Activated T-cell treated with anti-CD3 and anti-CD28 coated beads, Interleukin-2, amount 50 U/mL, for 72 hours (primary cell): ENCODE measurements around the gene ENPP3. TPM values are rescaled to one million over a fixed set of nuclear protein-coding genes. Genes with fewer than 3 reads are reported as not detected.
"Not testable (repeated sequence)": the region's sequence is repeated elsewhere in the genome, so short reads cannot be mapped to it uniquely, and the experiment has no call there.

Experiments
- ATAC-seq, 2 donors: fragments of 150-1000 bp; cut with Tn5 transposase; replicated peaks in 1 of 2; 2 replicates each; pipeline ENCODE4 v1.10.0; 2021; ENCODE audit warnings: moderate library complexity in 2 of 2, mild to moderate bottlenecking in 1 of 2
- DNase-seq, 2 donors: peaks; one replicate each; pipeline ENCODE4 v3.0.0; 2021 to 2022; ENCODE audit warnings: mixed read lengths in 1 of 2
- H3K27ac Mint-ChIP-seq: one replicate; pipeline ENCODE4 v1.8.0; 2022; ENCODE audit warnings: mild to moderate bottlenecking, moderate library complexity, mixed read lengths
- H3K27me3 Mint-ChIP-seq: one replicate; pipeline ENCODE4 v1.8.0; 2022; ENCODE audit warnings: low read depth, mixed read lengths
- H3K36me3 Mint-ChIP-seq, 2 donors: one replicate each; pipeline ENCODE4 v1.8.0; 2022; ENCODE audit warnings: mixed read lengths in 2 of 2, mild to moderate bottlenecking in 1 of 2; ENCODE audit not compliant: insufficient read depth in 2 of 2
- H3K4me1 Mint-ChIP-seq: one replicate; pipeline ENCODE4 v1.8.0; 2022; ENCODE audit warnings: low read depth, mixed read lengths
- H3K4me3 Mint-ChIP-seq, 2 donors: one replicate each; pipeline ENCODE4 v1.8.0; 2022; ENCODE audit warnings: mild to moderate bottlenecking in 2 of 2, mixed read lengths in 2 of 2, moderate library complexity in 2 of 2
- H3K9me3 Mint-ChIP-seq, 2 donors: one replicate each; pipeline ENCODE4 v1.8.0; 2022; ENCODE audit warnings: mixed read lengths in 2 of 2
- total RNA-seq, 2 donors: library from RNA; stranded (reverse); gene quantifications; one replicate each; pipeline ENCODE4 v1.2.3, GENCODE V29; 2022

ENPP3 gene
- total RNA-seq, 2 donors from 2014 or later: 3.6 to 7.4 TPM

DNA sequence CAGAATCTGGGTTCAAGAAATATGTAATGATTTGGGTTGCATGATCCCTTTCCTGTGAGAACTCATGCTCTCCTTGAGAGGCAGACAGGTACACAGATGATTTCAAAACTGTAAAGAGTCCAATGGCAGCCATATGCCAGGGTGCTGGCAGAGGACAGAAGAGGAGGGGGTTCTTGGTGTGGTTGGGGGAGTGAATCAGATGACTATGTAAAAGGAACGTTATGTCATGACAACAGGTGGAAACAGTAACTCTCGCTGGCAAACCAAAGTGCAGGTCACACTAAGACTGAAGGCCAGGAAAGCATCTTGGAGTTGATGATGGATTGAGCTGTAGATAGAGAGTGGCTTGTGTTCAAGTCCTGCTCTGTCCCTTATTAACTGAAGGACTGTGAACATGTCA is 43.8 kb downstream of the ENPP3 start:
- H3K27me3 Mint-ChIP-seq: no peaks in the 10 kb centered on the region
- DNase-seq (no peak), ATAC-seq (no peak)
- no peaks in the 10 kb centered on the region for H3K36me3 Mint-ChIP-seq
- peaks cover 17% of the 10 kb centered on the region for H3K4me1 Mint-ChIP-seq
- no peak overlapping the region for H3K27ac Mint-ChIP-seq
- H3K4me3 Mint-ChIP-seq: no peak overlapping the region
- no peaks in the 10 kb centered on the region for H3K9me3 Mint-ChIP-seq

DNA sequence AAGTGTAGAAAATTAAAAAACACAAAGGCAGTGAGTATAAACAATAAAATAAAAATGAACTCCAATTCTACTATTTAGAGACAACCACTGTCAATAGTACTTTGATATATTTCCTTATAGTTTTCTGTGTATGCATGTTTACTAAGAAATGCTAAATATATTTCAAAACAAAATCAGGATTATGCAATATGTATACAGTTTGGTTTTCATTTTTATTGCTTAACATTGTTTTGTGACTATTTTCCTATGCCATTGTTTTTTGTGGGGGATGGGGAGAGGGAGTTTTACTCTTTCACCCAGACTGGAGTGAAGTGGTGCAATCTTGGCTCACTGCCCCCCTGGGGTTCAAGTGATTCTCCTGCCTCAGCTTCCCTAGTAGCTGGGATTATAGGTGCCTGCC is 44.5 kb downstream of the ENPP3 start:
- H3K36me3 Mint-ChIP-seq: no peaks in the 10 kb centered on the region
- no peak for ATAC-seq

DNA sequence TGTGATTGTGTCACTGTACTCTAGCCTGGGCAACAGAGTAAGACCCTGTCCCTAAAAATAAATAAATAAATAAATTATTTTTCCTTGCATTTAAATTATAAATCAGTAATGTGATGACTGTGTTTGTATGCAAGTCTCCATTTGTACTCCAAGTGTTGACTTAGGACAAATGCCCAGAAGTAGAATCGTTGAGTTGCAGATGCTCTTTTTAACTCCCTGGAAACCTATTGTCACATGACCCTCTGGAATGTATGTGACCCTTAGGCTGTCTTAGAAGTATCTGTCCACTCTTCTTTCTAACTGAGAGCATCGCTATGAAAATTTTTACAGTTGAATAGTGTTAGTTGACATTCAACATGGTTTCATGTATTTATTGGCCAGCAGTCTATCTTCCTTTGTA is 45.3 kb downstream of the ENPP3 start:
- no peak overlapping the region for H3K4me3 Mint-ChIP-seq
- H3K36me3 Mint-ChIP-seq: no peaks in the 10 kb centered on the region
- no peak overlapping the region for H3K27ac Mint-ChIP-seq
- no peak for DNase-seq
- no peak for ATAC-seq
- H3K27me3 Mint-ChIP-seq: no peaks in the 10 kb centered on the region
- no peaks in the 10 kb centered on the region for H3K9me3 Mint-ChIP-seq
- peaks cover 27% of the 10 kb centered on the region for H3K4me1 Mint-ChIP-seq

More for the DNA sequence above, 44.5 kb downstream of the ENPP3 start:
- Mint-ChIP-seq H3K4me1 (peaks cover 19% of the 10 kb centered on the region), H3K27me3 (no peaks in the 10 kb centered on the region), H3K4me3 (no peak overlapping the region), H3K9me3 (no peaks in the 10 kb centered on the region), H3K27ac (no peak overlapping the region)
- no peak for DNase-seq

DNA sequence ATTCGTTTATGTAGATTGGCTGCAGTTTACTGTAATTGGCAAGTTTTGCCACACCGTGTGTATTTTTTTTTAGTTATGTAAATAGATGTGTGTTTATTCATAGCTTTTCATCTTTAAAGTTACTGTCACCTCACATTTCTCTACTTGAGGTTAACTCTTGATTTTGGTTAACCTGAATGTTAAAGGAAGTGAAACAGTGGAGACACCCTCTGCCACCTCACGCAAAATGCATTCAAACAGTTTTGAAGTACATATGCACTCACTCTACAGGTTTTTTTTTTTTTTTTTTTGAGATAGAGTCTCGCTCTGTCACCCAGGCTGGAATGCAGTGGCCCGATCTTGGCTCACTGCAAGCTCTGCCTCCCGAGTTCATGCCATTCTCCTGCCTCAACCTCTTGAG is 46.4 kb downstream of the ENPP3 start:
- H3K4me3 Mint-ChIP-seq: peak overlapping the region in 1 of 2 donors; percentile 12
- peaks cover 0 to 1% of the 10 kb centered on the region in 2 donors for H3K36me3 Mint-ChIP-seq
- peak in 1 of 2 donors; percentile 45 for DNase-seq
- peaks cover 38% of the 10 kb centered on the region for H3K4me1 Mint-ChIP-seq
- H3K27me3 Mint-ChIP-seq: no peaks in the 10 kb centered on the region
- ATAC-seq: peak; percentile 55 to 59
- peak overlapping the region; percentile 63 for H3K27ac Mint-ChIP-seq
- H3K9me3 Mint-ChIP-seq: no peaks in the 10 kb centered on the region

- H3K4me1 Mint-ChIP-seq: peaks cover 54% of the 10 kb centered on the region
- DNase-seq (peak; percentile 16 to 56), ATAC-seq (peak; percentile 59 to 61)
- H3K27me3 Mint-ChIP-seq: peaks cover 6% of the 10 kb centered on the region
- peak overlapping the region; percentile 8 to 40 for H3K4me3 Mint-ChIP-seq
- peaks cover 0 to 2% of the 10 kb centered on the region in 2 donors for H3K36me3 Mint-ChIP-seq
- no peaks in the 10 kb centered on the region for H3K9me3 Mint-ChIP-seq
- H3K27ac Mint-ChIP-seq: no peak overlapping the region
Measured at GRCh38 chr6:131685266-131685780, 48.2 kb downstream of the ENPP3 start.

DNA sequence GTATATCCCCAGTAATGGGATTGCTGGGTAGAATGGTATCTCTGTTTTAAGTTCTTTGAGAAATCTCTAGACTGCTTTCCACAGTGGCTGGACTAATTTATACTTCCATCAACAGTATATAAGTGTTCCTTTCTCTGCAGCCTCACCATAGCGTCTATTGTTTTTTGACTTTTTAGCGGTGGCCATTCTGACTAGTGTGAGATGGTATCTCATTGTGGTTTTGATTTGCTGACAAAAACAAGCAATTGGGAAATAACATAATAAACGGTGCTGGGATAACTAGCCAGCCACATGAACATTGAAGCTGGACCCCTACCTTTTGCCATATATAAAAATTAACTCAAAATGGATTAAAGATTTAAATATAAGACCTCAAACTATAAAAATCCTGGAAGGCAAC is 49.9 kb downstream of the ENPP3 start:
- Mint-ChIP-seq H3K27me3 (peaks cover 6% of the 10 kb centered on the region), H3K36me3 (peaks cover 0 to 2% of the 10 kb centered on the region in 2 donors), H3K27ac (no peak overlapping the region), H3K4me3 (no peak overlapping the region), H3K9me3 (no peaks in the 10 kb centered on the region), H3K4me1 (peaks cover 54% of the 10 kb centered on the region)
- ATAC-seq: peak in 1 of 2 donors; percentile 20
- DNase-seq: no peak

DNA sequence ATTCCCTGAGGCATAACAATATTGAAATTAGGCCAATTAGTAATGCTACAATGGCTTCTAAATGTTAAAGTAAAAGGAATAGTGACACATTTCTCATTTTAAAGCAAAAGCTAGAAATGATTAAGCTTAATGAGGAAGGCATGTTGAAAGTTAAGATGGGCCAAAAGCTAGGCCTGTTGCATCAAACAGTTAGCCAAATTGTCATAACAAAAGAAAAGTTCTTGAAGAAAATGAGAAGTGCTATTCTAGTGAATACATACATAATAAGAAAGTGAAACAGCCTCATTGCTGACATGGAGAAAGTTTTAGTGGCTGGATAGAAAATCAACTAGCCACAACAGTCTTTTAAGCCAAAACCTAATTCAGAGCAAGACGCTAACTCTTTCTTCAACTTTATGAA is 51.2 kb downstream of the ENPP3 start:
- Mint-ChIP-seq H3K4me3 (peak overlapping the region; percentile 30 to 74), H3K4me1 (peaks cover 50% of the 10 kb centered on the region), H3K27me3 (peaks cover 6% of the 10 kb centered on the region), H3K36me3 (peaks cover 0 to 2% of the 10 kb centered on the region in 2 donors), H3K27ac (peak overlapping the region; percentile 74), H3K9me3 (no peaks in the 10 kb centered on the region)
- ATAC-seq: peak; percentile 70 to 78
- peak in 1 of 2 donors; percentile 13 for DNase-seq

DNA sequence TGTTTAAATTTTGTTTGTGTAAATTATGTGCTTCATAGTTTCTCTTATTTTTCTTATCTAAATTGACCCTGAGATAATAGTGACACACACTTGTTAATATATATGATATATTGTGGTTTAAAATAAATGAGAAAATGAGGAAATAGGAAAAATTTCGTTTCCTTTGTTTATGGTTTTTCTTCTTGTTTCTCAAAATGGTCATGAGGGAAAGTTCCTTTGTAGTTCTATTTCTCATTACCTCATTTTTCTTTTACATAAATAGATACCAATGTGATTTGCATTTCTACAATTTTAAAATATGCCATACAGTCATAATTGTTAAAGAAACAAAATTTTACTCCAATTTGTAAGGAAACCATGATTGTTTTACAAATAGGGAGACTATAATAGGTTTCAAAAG is 54.9 kb downstream of the ENPP3 start:
- ATAC-seq: no peak
- H3K9me3 Mint-ChIP-seq: no peaks in the 10 kb centered on the region
- no peak overlapping the region for H3K4me3 Mint-ChIP-seq
- DNase-seq: no peak
- H3K4me1 Mint-ChIP-seq: peaks cover 30% of the 10 kb centered on the region
- H3K27me3 Mint-ChIP-seq: peaks cover 6% of the 10 kb centered on the region
- no peak overlapping the region for H3K27ac Mint-ChIP-seq
- peaks cover 0 to 2% of the 10 kb centered on the region in 2 donors for H3K36me3 Mint-ChIP-seq

DNA sequence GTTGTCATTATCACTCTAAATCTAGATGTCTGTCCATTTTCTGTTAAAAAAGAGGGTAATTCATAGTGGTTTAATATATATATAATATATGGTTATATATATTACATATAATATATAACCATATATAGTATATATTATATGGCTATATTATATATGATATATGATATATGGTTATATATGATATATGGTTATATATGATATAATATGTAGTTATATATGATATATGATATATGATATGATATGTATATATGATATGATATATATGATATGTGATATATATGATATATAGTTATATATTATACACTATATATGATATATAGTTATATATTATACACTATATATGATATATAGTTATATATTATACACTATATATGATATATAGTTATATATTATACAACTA is 55.5 kb downstream of the ENPP3 start:
- H3K9me3 Mint-ChIP-seq: no peaks in the 10 kb centered on the region
- peaks cover 6% of the 10 kb centered on the region for H3K27me3 Mint-ChIP-seq
- H3K4me3 Mint-ChIP-seq: no peak overlapping the region
- DNase-seq (no peak), ATAC-seq (no peak)
- H3K4me1 Mint-ChIP-seq: peaks cover 25% of the 10 kb centered on the region
- H3K36me3 Mint-ChIP-seq: peaks cover 0 to 2% of the 10 kb centered on the region in 2 donors
- H3K27ac Mint-ChIP-seq: no peak overlapping the region

- Mint-ChIP-seq H3K27ac (no peak overlapping the region), H3K9me3 (no peaks in the 10 kb centered on the region), H3K4me3 (no peak overlapping the region), H3K36me3 (peaks cover 0 to 2% of the 10 kb centered on the region in 2 donors), H3K27me3 (peaks cover 6% of the 10 kb centered on the region), H3K4me1 (peaks cover 17% of the 10 kb centered on the region)
- ATAC-seq (no peak), DNase-seq (no peak)
Measured at GRCh38 chr6:131693384-131693783, 56.3 kb downstream of the ENPP3 start.

GRCh38 chr6:131694832-131695426 is 57.8 kb downstream of the ENPP3 start:
- Mint-ChIP-seq H3K27ac (no peak overlapping the region), H3K4me1 (peaks cover 1% of the 10 kb centered on the region), H3K9me3 (no peaks in the 10 kb centered on the region), H3K36me3 (no peaks in the 10 kb centered on the region), H3K4me3 (no peak overlapping the region), H3K27me3 (no peaks in the 10 kb centered on the region)
- ATAC-seq (peak; percentile 67 to 71), DNase-seq (peak; percentile 29 to 37)

GRCh38 chr6:131696956-131697355 is 59.9 kb downstream of the ENPP3 start:
- Mint-ChIP-seq H3K9me3 (no peaks in the 10 kb centered on the region), H3K4me1 (no peaks in the 10 kb centered on the region), H3K36me3 (no peaks in the 10 kb centered on the region), H3K27ac (no peak overlapping the region), H3K27me3 (no peaks in the 10 kb centered on the region), H3K4me3 (no peak overlapping the region)
- no peak for DNase-seq
- no peak for ATAC-seq

GRCh38 chr6:131700851-131701250 is 63.7 kb downstream of the ENPP3 start:
- H3K27me3 Mint-ChIP-seq, H3K36me3 Mint-ChIP-seq, H3K9me3 Mint-ChIP-seq, H3K27ac Mint-ChIP-seq, DNase-seq, H3K4me1 Mint-ChIP-seq, ATAC-seq, H3K4me3 Mint-ChIP-seq: not testable (repeated sequence)

DNA sequence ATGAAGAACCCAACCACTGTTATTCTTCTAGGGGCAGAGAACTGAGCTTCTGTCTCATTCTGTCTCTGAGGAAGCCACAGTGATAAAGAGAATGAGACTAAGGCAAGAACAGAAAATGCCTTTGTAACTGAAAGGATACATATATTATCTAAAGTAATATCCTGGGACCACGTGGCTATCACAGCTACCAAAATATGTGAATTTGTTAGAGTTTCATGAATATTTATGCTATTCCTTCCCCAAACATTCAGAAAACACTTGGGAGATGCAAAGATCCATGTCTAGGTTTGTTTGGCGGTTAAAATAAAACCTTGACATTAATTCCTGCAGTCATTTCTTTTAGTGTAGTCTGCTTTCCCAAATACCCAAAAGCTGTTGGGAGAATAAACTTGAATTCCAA is 66.8 kb downstream of the ENPP3 start:
- H3K36me3 Mint-ChIP-seq, H3K4me1 Mint-ChIP-seq: not testable (repeated sequence)

More for the DNA sequence above, 66.8 kb downstream of the ENPP3 start:
- not testable (repeated sequence) for ATAC-seq, DNase-seq, H3K27me3 Mint-ChIP-seq, H3K9me3 Mint-ChIP-seq, H3K4me3 Mint-ChIP-seq, H3K27ac Mint-ChIP-seq
